ENCODE data around the gene ESRP2.

Gene ESRP2
- total RNA-seq, result 0.52 to 0.72 reads per million in 2 experiments

GRCh38 chr16:68235887-68236136 is at the start of gene ESRP2:
Gene ESRP2 (minus strand): TSS chr16:68236127. CDS start chr16:68236045, 82 bp downstream.
- DNase-seq (ENCODE audit: low read depth), result no peak

- no peak for DNase-seq (ENCODE audit: low read depth)
Observed at GRCh38 chr16:68285683-68286082, 49.8 kb upstream of the ESRP2 start.

- DNase-seq (ENCODE audit: low read depth), result no peak
Observed at GRCh38 chr16:68284847-68285246, 48.9 kb upstream of the ESRP2 start.

GRCh38 chr16:68283801-68284598 is 48.1 kb upstream of the ESRP2 start:
- DNase-seq (ENCODE audit: low read depth), result no peak

- DNase-seq (ENCODE audit: low read depth), result no peak
Observed at GRCh38 chr16:68283346-68283745, 47.4 kb upstream of the ESRP2 start.

- DNase-seq (ENCODE audit: low read depth), result no peak
Observed at GRCh38 chr16:68282064-68282452, 46.1 kb upstream of the ESRP2 start.

GRCh38 chr16:68281368-68282063 is 45.6 kb upstream of the ESRP2 start:
- DNase-seq (ENCODE audit: low read depth), result no peak

- no peak for DNase-seq (ENCODE audit: low read depth)
Observed at GRCh38 chr16:68279726-68280558, 44.0 kb upstream of the ESRP2 start.

GRCh38 chr16:68276223-68276622 is 40.3 kb upstream of the ESRP2 start:
- DNase-seq (ENCODE audit: low read depth), result no peak

- DNase-seq (ENCODE audit: low read depth), result peak; percentile 37
Observed at GRCh38 chr16:68275611-68276191, 39.8 kb upstream of the ESRP2 start.

GRCh38 chr16:68274441-68274840 is 38.5 kb upstream of the ESRP2 start:
- no peak for DNase-seq (ENCODE audit: low read depth)

GRCh38 chr16:68273896-68274295 is 38.0 kb upstream of the ESRP2 start:
- DNase-seq (ENCODE audit: low read depth), result no peak

GRCh38 chr16:68273459-68273858 is 37.5 kb upstream of the ESRP2 start:
- no peak for DNase-seq (ENCODE audit: low read depth)

- peak; percentile 76 for DNase-seq (ENCODE audit: low read depth)
Observed at GRCh38 chr16:68272507-68273209, 36.7 kb upstream of the ESRP2 start.

- no peak for DNase-seq (ENCODE audit: low read depth)
Observed at GRCh38 chr16:68270353-68270752, 34.4 kb upstream of the ESRP2 start.

- no peak for DNase-seq (ENCODE audit: low read depth)
Observed at GRCh38 chr16:68269793-68270192, 33.9 kb upstream of the ESRP2 start.

GRCh38 chr16:68267612-68268405 is 31.9 kb upstream of the ESRP2 start:
- no peak for DNase-seq (ENCODE audit: low read depth)

GRCh38 chr16:68265078-68265920 is 29.4 kb upstream of the ESRP2 start:
- peak; percentile 58 for DNase-seq (ENCODE audit: low read depth)

- peak; percentile 79 for DNase-seq (ENCODE audit: low read depth)
Observed at GRCh38 chr16:68264128-68265077, 28.5 kb upstream of the ESRP2 start, which contains the start of gene SLC7A6. Gene SLC7A6 (plus strand): TSS chr16:68264526. CDS start chr16:68274727, 10,201 bp downstream.
